ENCODE results near the gene STRIP2. TPM values are rescaled to one million over a fixed set of nuclear protein-coding genes. Genes with fewer than 3 reads are reported as not detected.

Gene STRIP2
- total RNA-seq, 1 donor from 2014 or later: 0.49 TPM

GRCh38 chr7:129495987-129496386, 61.8 kb downstream of the STRIP2 start:
- intact Hi-C loops (cut with DNase I): loop anchor here (10.0 kb wide), 1 partner anchor 279 kb away; no protein-coding TSS in a partner anchor
- no peaks in the 10 kb centered on the region for H3K9me3 ChIP-seq

DNA sequence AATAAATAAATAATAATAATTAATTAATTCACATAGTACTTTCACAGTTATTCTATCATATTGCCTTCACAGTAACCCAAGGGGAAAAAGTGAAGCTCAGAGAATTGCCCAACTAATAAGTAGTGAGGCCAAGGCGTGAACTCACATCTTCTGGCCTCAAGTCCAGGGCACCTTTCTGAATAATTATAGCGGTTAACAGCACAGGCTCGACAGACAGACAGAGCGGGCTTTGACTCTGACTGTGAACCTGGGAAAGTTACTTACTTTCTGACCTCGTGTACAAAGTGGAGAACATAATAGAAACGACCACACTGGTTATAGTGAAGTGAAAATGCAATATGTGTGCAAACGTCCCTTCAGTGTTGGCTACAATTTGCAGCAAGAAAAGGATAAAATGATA, 62.4 kb downstream of the STRIP2 start:
- TF ChIP-seq, protein P1, sequence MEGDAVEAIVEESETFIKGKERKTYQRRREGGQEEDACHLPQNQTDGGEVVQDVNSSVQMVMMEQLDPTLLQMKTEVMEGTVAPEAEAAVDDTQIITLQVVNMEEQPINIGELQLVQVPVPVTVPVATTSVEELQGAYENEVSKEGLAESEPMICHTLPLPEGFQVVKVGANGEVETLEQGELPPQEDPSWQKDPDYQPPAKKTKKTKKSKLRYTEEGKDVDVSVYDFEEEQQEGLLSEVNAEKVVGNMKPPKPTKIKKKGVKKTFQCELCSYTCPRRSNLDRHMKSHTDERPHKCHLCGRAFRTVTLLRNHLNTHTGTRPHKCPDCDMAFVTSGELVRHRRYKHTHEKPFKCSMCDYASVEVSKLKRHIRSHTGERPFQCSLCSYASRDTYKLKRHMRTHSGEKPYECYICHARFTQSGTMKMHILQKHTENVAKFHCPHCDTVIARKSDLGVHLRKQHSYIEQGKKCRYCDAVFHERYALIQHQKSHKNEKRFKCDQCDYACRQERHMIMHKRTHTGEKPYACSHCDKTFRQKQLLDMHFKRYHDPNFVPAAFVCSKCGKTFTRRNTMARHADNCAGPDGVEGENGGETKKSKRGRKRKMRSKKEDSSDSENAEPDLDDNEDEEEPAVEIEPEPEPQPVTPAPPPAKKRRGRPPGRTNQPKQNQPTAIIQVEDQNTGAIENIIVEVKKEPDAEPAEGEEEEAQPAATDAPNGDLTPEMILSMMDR (IDR thresholded peaks at IDR 0.05): no peak
- no peak for TF ChIP-seq POLR2AphosphoS5 (IDR thresholded peaks at IDR 0.05; ENCODE audit: insufficient read depth in 1 of 2, low read depth in 1 of 2)
- no peak for TF ChIP-seq POLR2A (IDR thresholded peaks at IDR 0.05)
- H3K27ac ChIP-seq: no peak overlapping the region
- DNase-seq (ENCODE audit: extremely low spot score in 2 of 2): no peak
- H3K4me1 ChIP-seq: peaks cover 2% of the 10 kb centered on the region
- H3K27me3 ChIP-seq: no peaks in the 10 kb centered on the region
- intact Hi-C loops (cut with DNase I): loop anchor here (10.0 kb wide), 1 partner anchor 278 kb away; no protein-coding TSS in a partner anchor
- H3K36me3 ChIP-seq: no peaks in the 10 kb centered on the region
- no peak overlapping the region for H3K4me3 ChIP-seq
- no peaks in the 10 kb centered on the region for H3K9me3 ChIP-seq

More at GRCh38 chr7:129495987-129496386, 61.8 kb downstream of the STRIP2 start:
- Histone ChIP-seq H3K27me3 (no peaks in the 10 kb centered on the region), H3K36me3 (no peaks in the 10 kb centered on the region), H3K4me1 (no peaks in the 10 kb centered on the region), H3K4me3 (no peak overlapping the region), H3K27ac (no peak overlapping the region)
- no peak for TF ChIP-seq POLR2A (IDR thresholded peaks at IDR 0.05)
- no peak for TF ChIP-seq POLR2AphosphoS5 (IDR thresholded peaks at IDR 0.05; ENCODE audit: insufficient read depth in 1 of 2, low read depth in 1 of 2)
- TF ChIP-seq, protein P1 (IDR thresholded peaks at IDR 0.05): no peak
- no peak for DNase-seq (ENCODE audit: extremely low spot score in 2 of 2)

DNA sequence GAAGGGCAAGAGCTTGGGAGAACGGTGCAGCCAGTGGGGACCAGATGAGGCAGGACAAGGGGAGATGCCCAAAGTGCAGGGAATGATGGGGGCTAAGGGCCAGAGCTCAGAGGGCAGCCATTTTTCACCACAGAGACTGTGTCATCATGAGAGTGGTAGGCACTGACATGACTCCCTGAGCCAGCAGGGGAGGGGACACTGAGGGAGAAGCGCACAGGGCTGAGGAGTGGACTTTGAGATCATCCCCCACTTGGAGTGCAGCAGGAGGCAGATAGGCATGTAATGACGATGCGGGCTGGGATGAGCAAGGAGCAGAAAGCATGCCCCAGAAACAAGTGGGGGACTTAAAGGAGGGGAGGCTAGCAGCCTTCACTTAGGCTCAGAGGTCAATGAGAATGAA, 62.9 kb downstream of the STRIP2 start:
- TF ChIP-seq, protein P1 (IDR thresholded peaks at IDR 0.05): no peak
- TF ChIP-seq POLR2A (IDR thresholded peaks at IDR 0.05) (no peak), POLR2AphosphoS5 (IDR thresholded peaks at IDR 0.05; ENCODE audit: insufficient read depth in 1 of 2, low read depth in 1 of 2) (no peak)
- intact Hi-C loops (cut with DNase I): loop anchor here (10.0 kb wide), 1 partner anchor 278 kb away; no protein-coding TSS in a partner anchor

DNA sequence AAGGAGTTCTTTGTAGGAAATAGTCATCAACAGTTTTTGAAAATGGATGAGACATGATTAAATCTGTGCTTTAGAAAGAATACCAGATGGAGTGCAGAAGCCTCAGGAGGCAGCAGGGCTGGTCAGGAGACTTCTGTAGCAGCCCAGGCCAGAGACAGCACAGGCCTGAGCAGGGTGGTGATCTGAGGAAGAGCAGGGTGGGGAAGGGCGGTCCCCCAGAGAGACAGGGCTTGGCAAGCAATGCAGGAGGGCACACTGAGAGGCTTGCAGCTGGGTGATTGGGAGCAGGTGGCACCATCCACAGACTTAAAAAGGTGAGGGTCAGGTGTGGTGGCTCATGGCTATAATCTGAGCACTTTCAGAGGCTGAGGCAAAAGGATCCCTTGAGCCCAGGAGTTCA, 63.8 kb downstream of the STRIP2 start:
- intact Hi-C loops (cut with DNase I): loop anchor here (10.0 kb wide), 1 partner anchor 277 kb away; no protein-coding TSS in a partner anchor

More for the DNA sequence above, 62.9 kb downstream of the STRIP2 start:
- H3K9me3 ChIP-seq: no peaks in the 10 kb centered on the region
- no peak overlapping the region for H3K4me3 ChIP-seq
- DNase-seq (ENCODE audit: extremely low spot score in 2 of 2): no peak
- H3K27ac ChIP-seq: no peak overlapping the region
- H3K27me3 ChIP-seq: no peaks in the 10 kb centered on the region
- H3K36me3 ChIP-seq: no peaks in the 10 kb centered on the region
- H3K4me1 ChIP-seq: peaks cover 5% of the 10 kb centered on the region

DNA sequence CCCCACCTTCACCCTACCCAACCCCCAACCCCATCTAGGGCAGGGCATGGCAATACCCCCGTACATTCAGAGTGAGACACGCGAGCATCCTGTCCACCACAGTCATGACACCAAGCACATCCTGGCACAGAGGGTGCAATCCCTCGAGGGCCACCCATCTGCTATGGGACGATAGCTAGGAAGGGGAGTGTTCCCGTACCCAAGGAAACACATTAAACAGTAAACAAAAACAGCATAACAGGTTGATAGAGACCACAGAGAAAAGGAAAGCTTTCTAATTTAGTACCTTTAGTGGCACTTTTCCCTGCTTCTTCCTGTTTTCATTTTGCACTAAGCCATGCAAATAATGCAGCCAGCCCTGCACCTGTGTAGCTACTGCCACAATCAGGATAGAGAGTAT, 65.8 kb downstream of the STRIP2 start:
- intact Hi-C loops (cut with DNase I): loop anchor here (10.0 kb wide), 1 partner anchor 275 kb away; no protein-coding TSS in a partner anchor
- Histone ChIP-seq H3K27ac (no peak overlapping the region), H3K9me3 (no peaks in the 10 kb centered on the region), H3K36me3 (no peaks in the 10 kb centered on the region), H3K27me3 (no peaks in the 10 kb centered on the region), H3K4me1 (peaks cover 11% of the 10 kb centered on the region), H3K4me3 (no peak overlapping the region)
- DNase-seq (ENCODE audit: extremely low spot score in 2 of 2): no peak
- TF ChIP-seq POLR2AphosphoS5 (IDR thresholded peaks at IDR 0.05; ENCODE audit: insufficient read depth in 1 of 2, low read depth in 1 of 2) (no peak), POLR2A (IDR thresholded peaks at IDR 0.05) (no peak)
- TF ChIP-seq, protein P1 (IDR thresholded peaks at IDR 0.05): no peak

More for the DNA sequence above, 63.8 kb downstream of the STRIP2 start:
- no peaks in the 10 kb centered on the region for H3K27me3 ChIP-seq
- H3K36me3 ChIP-seq: no peaks in the 10 kb centered on the region
- no peaks in the 10 kb centered on the region for H3K9me3 ChIP-seq
- no peak for DNase-seq (ENCODE audit: extremely low spot score in 2 of 2)
- no peak overlapping the region for H3K27ac ChIP-seq
- no peak overlapping the region for H3K4me3 ChIP-seq
- peaks cover 10% of the 10 kb centered on the region for H3K4me1 ChIP-seq
- no peak for TF ChIP-seq POLR2A (IDR thresholded peaks at IDR 0.05)
- TF ChIP-seq POLR2AphosphoS5 (IDR thresholded peaks at IDR 0.05; ENCODE audit: insufficient read depth in 1 of 2, low read depth in 1 of 2): no peak
- TF ChIP-seq, protein P1 (IDR thresholded peaks at IDR 0.05): no peak

All from vagina (tissue), 2 donors.